GM10248 (cell line): ENCODE data around the gene NFKBIZ.

Experiments used
- CTCF ChIA-PET: fragments of 300-600 bp; sonication (Branson Sonifier 250); formaldehyde crosslinking; extraction: SDS; loops from one replicate; lab custom pipeline; 2021; ENCODE audit warnings: antibody characterized with exemption; lab: Yijun Ruan, JAX
- POLR2A ChIA-PET: fragments of 350-650 bp; sonication (Branson Sonifier 250); formaldehyde crosslinking; extraction: SDS; loops from one replicate; lab custom pipeline; 2020; ENCODE audit warnings: antibody characterized with exemption; lab: Yijun Ruan, JAX
- DNase-seq: peaks from one replicate; pipeline ENCODE4 v3.0.0; 2012; ENCODE audit errors: extremely low spot score
- TF ChIP-seq, protein P1 (sequence below): IDR thresholded peaks from 2 replicates; pipeline ENCODE4 v1.5.1; 2012; ENCODE audit warnings: mild to moderate bottlenecking, low read depth; ENCODE audit errors: extremely low read depth, missing control alignments, control extremely low read depth

The NFKBIZ gene

DNA sequence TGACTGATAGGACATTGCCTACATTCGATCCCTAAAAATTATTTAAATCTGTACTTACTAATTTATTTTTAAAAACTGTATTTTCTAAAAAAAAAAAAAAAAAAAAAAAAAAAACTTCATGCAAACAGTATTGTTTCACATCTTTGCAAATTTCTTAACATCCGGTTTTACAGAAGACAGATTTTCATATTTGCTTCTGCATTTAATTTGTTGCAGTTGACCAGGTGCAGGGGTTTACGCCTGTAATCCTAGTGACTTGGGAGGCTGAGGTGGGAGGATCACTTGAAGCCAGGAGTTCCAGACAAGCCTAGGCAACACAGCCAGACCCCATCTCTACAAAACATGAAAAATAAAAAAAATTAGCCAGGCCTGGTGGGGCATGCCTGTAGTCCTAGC, 6.4 kb upstream of the NFKBIZ start:
- ChIA-PET CTCF (interaction anchor here (0.8 to 2.2 kb wide), 7 partner anchors 13 to 386 kb away, joined by 3 to 14 read pairs (median 4); no protein-coding TSS in a partner anchor), POLR2A (interaction anchor here (0.5 to 0.6 kb wide), 2 partner anchors 17 to 164 kb away, joined by 3 to 4 read pairs; no protein-coding TSS in a partner anchor)
- TF ChIP-seq, protein P1, sequence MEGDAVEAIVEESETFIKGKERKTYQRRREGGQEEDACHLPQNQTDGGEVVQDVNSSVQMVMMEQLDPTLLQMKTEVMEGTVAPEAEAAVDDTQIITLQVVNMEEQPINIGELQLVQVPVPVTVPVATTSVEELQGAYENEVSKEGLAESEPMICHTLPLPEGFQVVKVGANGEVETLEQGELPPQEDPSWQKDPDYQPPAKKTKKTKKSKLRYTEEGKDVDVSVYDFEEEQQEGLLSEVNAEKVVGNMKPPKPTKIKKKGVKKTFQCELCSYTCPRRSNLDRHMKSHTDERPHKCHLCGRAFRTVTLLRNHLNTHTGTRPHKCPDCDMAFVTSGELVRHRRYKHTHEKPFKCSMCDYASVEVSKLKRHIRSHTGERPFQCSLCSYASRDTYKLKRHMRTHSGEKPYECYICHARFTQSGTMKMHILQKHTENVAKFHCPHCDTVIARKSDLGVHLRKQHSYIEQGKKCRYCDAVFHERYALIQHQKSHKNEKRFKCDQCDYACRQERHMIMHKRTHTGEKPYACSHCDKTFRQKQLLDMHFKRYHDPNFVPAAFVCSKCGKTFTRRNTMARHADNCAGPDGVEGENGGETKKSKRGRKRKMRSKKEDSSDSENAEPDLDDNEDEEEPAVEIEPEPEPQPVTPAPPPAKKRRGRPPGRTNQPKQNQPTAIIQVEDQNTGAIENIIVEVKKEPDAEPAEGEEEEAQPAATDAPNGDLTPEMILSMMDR, result no peak
- DNase-seq, result no peak

DNA sequence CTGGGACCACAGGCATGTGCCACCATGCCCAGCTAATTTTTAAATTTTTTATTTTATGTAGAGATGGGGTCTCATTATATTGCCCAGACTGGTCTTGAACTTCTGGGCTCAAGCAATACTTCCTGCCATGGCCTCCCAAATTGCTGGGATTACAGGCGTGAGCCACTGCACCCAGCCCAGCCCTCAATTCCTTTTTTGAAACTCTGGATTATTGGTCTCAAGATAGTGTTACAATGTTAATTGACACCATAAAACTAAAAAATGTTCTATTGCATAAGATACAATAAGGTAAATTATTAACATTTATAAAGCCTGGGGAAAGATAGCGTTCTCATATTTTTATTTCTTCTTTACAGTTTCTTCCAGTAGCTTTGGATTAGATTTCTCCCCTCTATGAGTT, 3.9 kb upstream of the NFKBIZ start:
- CTCF ChIA-PET, result interaction anchor here (1.1 to 1.4 kb wide), 2 partner anchors 33 to 379 kb away, joined by 3 to 6 read pairs; no protein-coding TSS in a partner anchor
- DNase-seq, result no peak
- TF ChIP-seq, protein P1, result no peak
- POLR2A ChIA-PET, result interaction anchor here (1.1 kb wide), 1 partner anchor 16 kb away, joined by 3 read pairs; no protein-coding TSS in a partner anchor

GRCh38 chr3:101846709-101847108, 2.6 kb upstream of the NFKBIZ start:
- CTCF ChIA-PET, result interaction anchor here (0.8 to 1.2 kb wide), 4 partner anchors 12 to 36 kb away, joined by 3 to 4 read pairs (median 3); no protein-coding TSS in a partner anchor
- POLR2A ChIA-PET, result no interaction called here
- no peak for DNase-seq
- TF ChIP-seq, protein P1, result no peak

DNA sequence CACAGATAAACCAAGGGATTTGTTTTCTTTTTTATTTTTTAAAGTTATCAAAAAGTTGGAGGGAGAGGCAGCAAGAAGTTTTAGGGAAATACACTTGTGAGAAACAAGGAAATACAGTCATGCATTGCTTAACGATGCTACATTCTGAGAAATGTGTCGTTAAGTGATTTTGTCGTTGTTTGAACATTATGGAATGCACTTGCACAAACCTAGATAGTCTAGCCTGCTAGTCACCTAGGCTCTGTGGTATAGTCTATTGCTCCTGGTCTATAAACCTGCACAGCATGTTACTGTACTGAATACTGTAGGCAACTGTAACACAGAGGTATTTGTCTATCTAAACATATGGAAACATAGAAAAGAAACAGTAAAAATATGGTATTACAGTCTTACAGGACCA, 2.0 kb upstream of the NFKBIZ start:
- ChIA-PET CTCF (interaction anchor here (0.8 to 1.3 kb wide), 4 partner anchors 14 to 378 kb away, joined by 3 to 5 read pairs (median 3); no protein-coding TSS in a partner anchor), POLR2A (interaction anchor here (3.3 kb wide), 1 partner anchor 19 kb away, joined by 54 read pairs; no protein-coding TSS in a partner anchor)
- TF ChIP-seq, protein P1, result no peak
- no peak for DNase-seq

DNA sequence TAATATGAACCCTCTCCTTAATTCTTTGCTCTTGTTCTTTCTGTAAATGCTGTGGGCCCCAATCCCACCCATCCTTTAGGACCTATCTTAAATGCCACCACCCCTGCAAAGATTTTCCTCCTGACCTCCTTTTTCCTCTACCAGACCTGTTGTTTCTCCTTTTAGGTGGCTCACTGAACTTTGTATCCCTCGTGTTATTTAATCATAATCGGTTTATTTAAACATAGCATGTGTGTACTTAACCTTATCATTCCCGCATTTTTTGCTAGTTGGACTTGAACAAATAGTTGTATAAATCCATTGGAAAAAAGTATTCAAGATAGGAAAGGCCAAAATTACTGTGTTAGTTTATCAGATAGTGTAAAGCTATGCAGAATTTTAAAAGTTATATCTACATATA, 988 bp upstream of the NFKBIZ start:
- ChIA-PET POLR2A (interaction anchor here (1.3 to 3.3 kb wide), 6 partner anchors 11 to 141 kb away, joined by 5 to 54 read pairs (median 16); no protein-coding TSS in a partner anchor), CTCF (interaction anchor here (0.6 to 2.5 kb wide), 6 partner anchors 9 to 381 kb away, joined by 3 to 7 read pairs (median 4); no protein-coding TSS in a partner anchor)
- DNase-seq, result no peak
- TF ChIP-seq, protein P1, result no peak

GRCh38 chr3:101849714-101850245, 466 bp downstream of the NFKBIZ start:
- ChIA-PET CTCF (interaction anchor here (0.7 to 2.5 kb wide), 7 partner anchors 11 to 379 kb away, joined by 3 to 7 read pairs (median 4); no protein-coding TSS in a partner anchor), POLR2A (interaction anchor here (0.7 to 3.3 kb wide), 47 partner anchors 9 to 375 kb away, joined by 3 to 54 read pairs (median 4); partner anchors contain the start of genes CEP97 and RPL24)
- TF ChIP-seq, protein P1, result peak; percentile 37
- no peak for DNase-seq
